Stomach (tissue), 4 donors: ENCODE data around the gene RHBDL3.

ENCODE experiments used
- POLR2AphosphoS5 ChIP-seq, 3 donors: sonication (generic); formaldehyde crosslinking; IDR thresholded peaks; one replicate each; pipeline ENCODE4 v1.6.1; 2016; ENCODE audit warnings: antibody characterized with exemption in 3 of 3
- TF ChIP-seq, protein P1 (sequence below), 7 experiments: fragments of 450-650 bp in 4 of 7; fragments of 200-600 bp in 3 of 7; sonication (generic) in 3 of 7; IDR thresholded peaks; one replicate each; pipeline ENCODE4 v1.5.1; 2016 to 2019; ENCODE audit warnings: antibody characterized with exemption in 7 of 7, control low read depth in 2 of 7, mild to moderate bottlenecking in 1 of 7

DNA sequence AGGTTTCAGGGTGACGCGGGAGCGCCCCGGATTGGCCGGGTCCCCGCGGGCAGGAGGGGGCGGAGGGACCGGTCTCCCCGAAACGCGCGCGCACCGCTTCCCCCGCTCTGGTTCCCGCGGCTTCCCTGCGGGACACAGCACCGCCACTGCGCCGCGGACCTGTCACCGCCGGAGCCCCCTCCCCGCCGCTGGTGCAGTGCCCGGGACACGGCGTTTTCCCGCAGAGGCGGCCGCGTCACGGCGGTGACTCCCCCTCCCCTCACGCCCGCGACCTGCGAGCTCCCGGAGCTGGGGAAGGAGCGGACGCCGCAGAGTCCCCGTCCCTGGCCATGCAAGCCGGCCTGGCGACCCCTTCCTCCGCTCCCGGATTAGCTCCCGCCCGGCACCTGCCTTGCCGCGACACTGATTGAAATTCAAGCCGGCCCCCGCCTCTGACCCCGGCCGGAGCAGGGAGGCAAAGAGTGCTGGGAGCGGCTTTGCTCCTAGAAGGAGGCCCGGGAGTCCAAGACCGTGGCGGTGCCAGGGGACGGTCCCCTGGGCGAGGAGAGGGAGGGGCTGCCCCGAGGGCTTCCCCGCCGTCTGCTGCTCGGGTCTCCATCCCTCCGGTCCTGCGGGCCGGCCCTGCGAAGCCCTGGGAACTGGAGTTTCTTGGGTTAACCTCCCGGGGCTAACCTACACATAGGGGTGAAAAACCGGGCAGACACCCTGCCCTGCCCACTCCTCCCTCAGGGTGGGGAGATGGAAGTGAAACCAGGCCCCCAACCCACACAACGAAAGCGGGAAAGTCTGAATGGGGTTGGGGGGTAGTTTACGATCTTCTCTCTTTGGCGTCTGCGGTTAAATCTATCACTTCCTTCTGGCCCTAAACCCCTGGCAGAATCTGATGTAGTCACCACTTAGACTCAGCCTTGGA, 1.0 kb downstream of the RHBDL3 start:
- TF ChIP-seq POLR2AphosphoS5 (IDR thresholded peaks at IDR 0.05): no peak
- TF ChIP-seq, protein P1, sequence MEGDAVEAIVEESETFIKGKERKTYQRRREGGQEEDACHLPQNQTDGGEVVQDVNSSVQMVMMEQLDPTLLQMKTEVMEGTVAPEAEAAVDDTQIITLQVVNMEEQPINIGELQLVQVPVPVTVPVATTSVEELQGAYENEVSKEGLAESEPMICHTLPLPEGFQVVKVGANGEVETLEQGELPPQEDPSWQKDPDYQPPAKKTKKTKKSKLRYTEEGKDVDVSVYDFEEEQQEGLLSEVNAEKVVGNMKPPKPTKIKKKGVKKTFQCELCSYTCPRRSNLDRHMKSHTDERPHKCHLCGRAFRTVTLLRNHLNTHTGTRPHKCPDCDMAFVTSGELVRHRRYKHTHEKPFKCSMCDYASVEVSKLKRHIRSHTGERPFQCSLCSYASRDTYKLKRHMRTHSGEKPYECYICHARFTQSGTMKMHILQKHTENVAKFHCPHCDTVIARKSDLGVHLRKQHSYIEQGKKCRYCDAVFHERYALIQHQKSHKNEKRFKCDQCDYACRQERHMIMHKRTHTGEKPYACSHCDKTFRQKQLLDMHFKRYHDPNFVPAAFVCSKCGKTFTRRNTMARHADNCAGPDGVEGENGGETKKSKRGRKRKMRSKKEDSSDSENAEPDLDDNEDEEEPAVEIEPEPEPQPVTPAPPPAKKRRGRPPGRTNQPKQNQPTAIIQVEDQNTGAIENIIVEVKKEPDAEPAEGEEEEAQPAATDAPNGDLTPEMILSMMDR (IDR thresholded peaks at IDR 0.05): no peak
